Natural killer cell (primary cell): Measurements from ENCODE around the gene CD2. TPM values are rescaled to one million over a fixed set of nuclear protein-coding genes. Genes with fewer than 3 reads are reported as not detected.
A peak's percentile ranks its signal among the peaks of the same experiment; 100 is the strongest.

Experiments
- ATAC-seq, 3 donors: fragments of 150-1000 bp in 2 of 3; fragments of 200-7000 bp in 1 of 3; cut with Tn5 transposase; 1 replicate in 1 of 3; 2 replicates in 2 of 3; pipeline ENCODE4 v1.10.0; 2021; ENCODE audit warnings: mild to moderate bottlenecking in 2 of 3, moderate library complexity in 2 of 3
- DNase-seq, 2 donors: peaks; one replicate each; pipeline versions ENCODE4 v3.0.0 to v3.0.0-alpha.2; 2013 to 2021; ENCODE audit warnings: mixed read lengths in 1 of 2
- H3K27ac ChIP-seq: one replicate; pipeline ENCODE4 v1.5.1; 2013; ENCODE audit warnings: mild to moderate bottlenecking, low read length
- H3K27me3 ChIP-seq: one replicate; pipeline ENCODE4 v1.6.1; 2013; ENCODE audit warnings: low read length; ENCODE audit not compliant: control insufficient read depth, insufficient read depth
- H3K36me3 ChIP-seq: one replicate; pipeline ENCODE4 v1.6.1; 2013; ENCODE audit warnings: low read length; ENCODE audit not compliant: control insufficient read depth, insufficient read depth
- H3K4me1 ChIP-seq: one replicate; pipeline ENCODE4 v1.6.1; 2013; ENCODE audit warnings: low read length; ENCODE audit not compliant: control insufficient read depth, insufficient read depth
- H3K4me3 ChIP-seq: one replicate; pipeline ENCODE4 v1.5.1; 2013; ENCODE audit warnings: low read length
- H3K9me3 ChIP-seq: one replicate; pipeline ENCODE4 v1.6.1; 2013; ENCODE audit warnings: low read length; ENCODE audit not compliant: control insufficient read depth, insufficient read depth
- H3K27ac Mint-ChIP-seq, 2 donors: one replicate each; pipeline ENCODE4 v1.8.0; 2022; ENCODE audit warnings: mild to moderate bottlenecking in 2 of 2, mixed read lengths in 2 of 2, moderate library complexity in 1 of 2
- H3K27me3 Mint-ChIP-seq, 2 donors: one replicate each; pipeline ENCODE4 v1.8.0; 2022; ENCODE audit warnings: low read depth in 2 of 2, mixed read lengths in 2 of 2
- H3K36me3 Mint-ChIP-seq: one replicate; pipeline ENCODE4 v1.8.0; 2022; ENCODE audit warnings: mixed read lengths
- H3K4me1 Mint-ChIP-seq, 2 donors: one replicate each; pipeline ENCODE4 v1.8.0; 2022; ENCODE audit warnings: mixed read lengths in 2 of 2
- H3K4me3 Mint-ChIP-seq: one replicate; pipeline ENCODE4 v1.8.0; 2022; ENCODE audit warnings: mild to moderate bottlenecking, moderate library complexity, mixed read lengths
- H3K9me3 Mint-ChIP-seq, 2 donors: one replicate each; pipeline ENCODE4 v1.8.0; 2022; ENCODE audit warnings: mixed read lengths in 2 of 2
- CTCF ChIP-seq: fragments of 200-600 bp; IDR thresholded peaks from one replicate; pipeline ENCODE4 v1.8.0; 2022; ENCODE audit warnings: antibody characterized with exemption
- WGBS: methylation state at CpG from one replicate; pipeline ENCODE4 v1.1.7; 2013; ENCODE audit warnings: missing lambda C conversion rate; ENCODE audit not compliant: insufficient coverage; 5-methylcytosine and 5-hydroxymethylcytosine counted together
- intact Hi-C: fragments of 100-400 bp; cut with micrococcal nuclease; formaldehyde crosslinking; loops from one replicate; pipeline ENCODE4 v1.14.2; 2022
- total RNA-seq, 4 donors: library from RNA; stranded (reverse); fragments of 120-200 nt in 1 of 4; gene quantifications; one replicate each; pipeline versions ENCODE4 v1.2.3 to v1.2.4, GENCODE V29; 2013 to 2022

CD2 gene
- total RNA-seq, 3 donors from 2014 or later (not counting 1 experiment from before 2014, with no cell fraction given), result 30.4 to 93.4 (median 60.8) TPM

GRCh38 chr1:116807394-116808199 is 53.4 kb downstream of the CD2 start:
- Histone ChIP-seq H3K4me3 (no peak overlapping the region), H3K36me3 (no peaks in the 10 kb centered on the region), H3K9me3 (no peaks in the 10 kb centered on the region), H3K4me1 (peaks cover 62% of the 10 kb centered on the region), H3K27ac (peak overlapping the region; percentile 50), H3K27me3 (no peaks in the 10 kb centered on the region)
- intact Hi-C loops, result no loop called here
- no peak for TF ChIP-seq CTCF
- Mint-ChIP-seq H3K36me3 (peaks cover 2% of the 10 kb centered on the region), H3K27me3 (no peaks in the 10 kb centered on the region), H3K4me1 (peaks cover 78 to 79% of the 10 kb centered on the region in 2 donors), H3K9me3 (peaks cover 0 to 6% of the 10 kb centered on the region in 2 donors), H3K27ac (peak overlapping the region; percentile 88 to 89), H3K4me3 (peak overlapping the region; percentile 76)
- 75% methylated on average over 16 of the region's 16 CpGs for WGBS
- ATAC-seq (no peak), DNase-seq (peak in 1 of 2 donors; percentile 48)

DNA sequence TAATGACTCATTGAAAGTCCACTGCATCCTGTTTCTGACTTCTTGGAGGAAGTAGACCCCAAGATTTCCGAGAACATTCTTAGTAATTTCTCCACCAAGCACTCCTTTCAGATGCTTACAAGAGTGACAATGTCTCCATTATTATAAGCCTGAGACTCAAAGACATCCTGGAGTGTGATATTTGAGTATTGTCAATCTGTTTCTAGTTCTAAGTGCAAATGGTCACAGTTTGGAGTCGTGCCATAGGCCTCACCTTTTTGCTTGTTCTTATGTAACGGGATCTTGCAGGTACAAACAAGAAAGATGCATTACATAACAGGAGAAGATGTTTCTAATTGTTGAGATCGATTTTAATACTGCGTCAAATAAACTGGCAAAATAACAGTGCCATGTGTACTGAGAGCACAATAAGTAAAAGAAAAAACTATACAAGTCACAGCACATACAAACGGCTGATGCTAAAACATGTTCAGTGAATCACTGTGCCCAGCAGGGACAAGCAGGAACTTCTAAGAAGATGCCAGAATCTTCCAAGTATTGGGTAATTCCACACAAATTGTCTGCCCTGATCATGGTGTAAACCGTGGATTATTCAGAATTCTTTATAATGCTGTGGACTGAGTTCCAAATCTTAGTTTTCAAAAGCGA is 54.1 kb downstream of the CD2 start:
- Histone ChIP-seq H3K4me3 (no peak overlapping the region), H3K27me3 (no peaks in the 10 kb centered on the region), H3K9me3 (peaks cover under 1% of the 10 kb centered on the region), H3K36me3 (no peaks in the 10 kb centered on the region), H3K4me1 (peaks cover 59% of the 10 kb centered on the region), H3K27ac (peak overlapping the region; percentile 50)
- Mint-ChIP-seq H3K27me3 (no peaks in the 10 kb centered on the region), H3K4me3 (peak overlapping the region; percentile 76), H3K36me3 (peaks cover 10% of the 10 kb centered on the region), H3K4me1 (peaks cover 84 to 85% of the 10 kb centered on the region in 2 donors), H3K27ac (peak overlapping the region; percentile 88 to 89), H3K9me3 (peaks cover 0 to 8% of the 10 kb centered on the region in 2 donors)
- ATAC-seq, result no peak
- 74% methylated on average over 8 of the region's 8 CpGs for WGBS
- peak in 1 of 2 donors; percentile 53 for DNase-seq
- intact Hi-C loops, result no loop called here
- no peak for TF ChIP-seq CTCF

GRCh38 chr1:116808848-116809508 is 54.7 kb downstream of the CD2 start:
- peaks cover 0 to 11% of the 10 kb centered on the region in 2 donors for H3K9me3 Mint-ChIP-seq
- no peaks in the 10 kb centered on the region for H3K27me3 Mint-ChIP-seq
- no peak overlapping the region for H3K4me3 ChIP-seq
- ATAC-seq, result peak; percentile 58 to 72 (median 62)
- H3K9me3 ChIP-seq, result peaks cover 3% of the 10 kb centered on the region
- no peaks in the 10 kb centered on the region for H3K27me3 ChIP-seq
- peak overlapping the region; percentile 50 for H3K27ac ChIP-seq
- peak overlapping the region; percentile 88 to 89 for H3K27ac Mint-ChIP-seq
- WGBS, result 61% methylated on average over 13 of the region's 14 CpGs
- peaks cover 53% of the 10 kb centered on the region for H3K4me1 ChIP-seq
- peaks cover 86 to 87% of the 10 kb centered on the region in 2 donors for H3K4me1 Mint-ChIP-seq
- H3K36me3 ChIP-seq, result no peaks in the 10 kb centered on the region
- intact Hi-C loops, result no loop called here
- peaks cover 16% of the 10 kb centered on the region for H3K36me3 Mint-ChIP-seq
- peak overlapping the region; percentile 76 for H3K4me3 Mint-ChIP-seq
- peak in 1 of 2 donors; percentile 59 for DNase-seq
- no peak for TF ChIP-seq CTCF
